ENCODE data around the gene PAQR8.

- TF ChIP-seq CTCF (conservative IDR thresholded peaks at IDR 0.05) (no peak), ZFX (IDR thresholded peaks at IDR 0.05) (no peak)
Measured at GRCh38 chr6:52393780-52394179, 31.8 kb downstream of the PAQR8 start.

Data from C4-2B (cell line).